ENCODE measurements around the gene CYB5RL. TPM values are rescaled to one million over a fixed set of nuclear protein-coding genes. Genes with fewer than 3 reads are reported as not detected.

CYB5RL gene
- total and polyA plus RNA-seq, 7 donors, result 0.89 to 6.4 (median 3.2) TPM

GRCh38 chr1:54171606-54172005 lies 28.2 kb downstream of the CYB5RL start:
- no peak for TF ChIP-seq CTCF (IDR thresholded peaks at IDR 0.05)
- no peak overlapping the region for H3K4me3 ChIP-seq
- no peak for DNase-seq
- no peaks in the 10 kb centered on the region for H3K4me1 ChIP-seq
- 79 to 90% (median 88%) methylated on average over 8 of the region's 8 CpGs for WGBS, 3 donors
- H3K27me3 ChIP-seq (ENCODE audit: insufficient read depth in 3 of 3, low read length in 2 of 3), result no peaks in the 10 kb centered on the region
- ATAC-seq, result no peak
- no peaks in the 10 kb centered on the region for H3K9me3 ChIP-seq
- intact Hi-C loops (cut with DNase I), result no loop called here
- no peak overlapping the region for H3K27ac ChIP-seq
- H3K36me3 ChIP-seq (ENCODE audit: insufficient read depth in 1 of 2, low read depth in 1 of 2), result no peaks in the 10 kb centered on the region

GRCh38 chr1:54171016-54171415 lies 28.8 kb downstream of the CYB5RL start:
- no peaks in the 10 kb centered on the region for H3K27me3 ChIP-seq (ENCODE audit: insufficient read depth in 3 of 3, low read length in 2 of 3)
- TF ChIP-seq CTCF (IDR thresholded peaks at IDR 0.05), result no peak
- no peak overlapping the region for H3K27ac ChIP-seq
- H3K4me3 ChIP-seq, result no peak overlapping the region
- no peak for DNase-seq
- no peaks in the 10 kb centered on the region for H3K36me3 ChIP-seq (ENCODE audit: insufficient read depth in 1 of 2, low read depth in 1 of 2)
- H3K9me3 ChIP-seq, result no peaks in the 10 kb centered on the region
- intact Hi-C loops (cut with DNase I), result no loop called here
- ATAC-seq, result no peak
- H3K4me1 ChIP-seq, result no peaks in the 10 kb centered on the region
- 85 to 88% (median 88%) methylated on average over 8 of the region's 8 CpGs for WGBS, 3 donors

GRCh38 chr1:54169068-54169467 lies 30.8 kb downstream of the CYB5RL start:
- no peak for ATAC-seq
- TF ChIP-seq CTCF (IDR thresholded peaks at IDR 0.05), result no peak

GRCh38 chr1:54168206-54168965 lies 31.4 kb downstream of the CYB5RL start:
- Histone ChIP-seq H3K4me3 (no peak overlapping the region), H3K27me3 (ENCODE audit: insufficient read depth in 3 of 3, low read length in 2 of 3) (no peaks in the 10 kb centered on the region), H3K27ac (no peak overlapping the region), H3K36me3 (ENCODE audit: insufficient read depth in 1 of 2, low read depth in 1 of 2) (no peaks in the 10 kb centered on the region), H3K4me1 (no peaks in the 10 kb centered on the region), H3K9me3 (no peaks in the 10 kb centered on the region)
- DNase-seq, result no peak
- no peak for TF ChIP-seq CTCF (IDR thresholded peaks at IDR 0.05)
- intact Hi-C loops (cut with DNase I), result no loop called here
- ATAC-seq, result no peak
- WGBS, 3 donors, result 76 to 90% (median 77%) methylated on average over 8 of the region's 8 CpGs

More at GRCh38 chr1:54169068-54169467, 30.8 kb downstream of the CYB5RL start:
- Histone ChIP-seq H3K27ac (no peak overlapping the region), H3K4me1 (no peaks in the 10 kb centered on the region), H3K27me3 (ENCODE audit: insufficient read depth in 3 of 3, low read length in 2 of 3) (no peaks in the 10 kb centered on the region), H3K9me3 (no peaks in the 10 kb centered on the region), H3K4me3 (no peak overlapping the region), H3K36me3 (ENCODE audit: insufficient read depth in 1 of 2, low read depth in 1 of 2) (no peaks in the 10 kb centered on the region)
- no peak for DNase-seq
- WGBS, 3 donors, result 77 to 83% (median 78%) methylated on average over 3 of the region's 3 CpGs
- intact Hi-C loops (cut with DNase I), result no loop called here
